ENCODE results near the gene MSRB1. TPM values are rescaled to one million over a fixed set of nuclear protein-coding genes. Genes with fewer than 3 reads are reported as not detected.

Gene MSRB1
- total RNA-seq, 6 experiments from 2014 or later = 21.0 to 27.4 (median 22.7) TPM

DNA sequence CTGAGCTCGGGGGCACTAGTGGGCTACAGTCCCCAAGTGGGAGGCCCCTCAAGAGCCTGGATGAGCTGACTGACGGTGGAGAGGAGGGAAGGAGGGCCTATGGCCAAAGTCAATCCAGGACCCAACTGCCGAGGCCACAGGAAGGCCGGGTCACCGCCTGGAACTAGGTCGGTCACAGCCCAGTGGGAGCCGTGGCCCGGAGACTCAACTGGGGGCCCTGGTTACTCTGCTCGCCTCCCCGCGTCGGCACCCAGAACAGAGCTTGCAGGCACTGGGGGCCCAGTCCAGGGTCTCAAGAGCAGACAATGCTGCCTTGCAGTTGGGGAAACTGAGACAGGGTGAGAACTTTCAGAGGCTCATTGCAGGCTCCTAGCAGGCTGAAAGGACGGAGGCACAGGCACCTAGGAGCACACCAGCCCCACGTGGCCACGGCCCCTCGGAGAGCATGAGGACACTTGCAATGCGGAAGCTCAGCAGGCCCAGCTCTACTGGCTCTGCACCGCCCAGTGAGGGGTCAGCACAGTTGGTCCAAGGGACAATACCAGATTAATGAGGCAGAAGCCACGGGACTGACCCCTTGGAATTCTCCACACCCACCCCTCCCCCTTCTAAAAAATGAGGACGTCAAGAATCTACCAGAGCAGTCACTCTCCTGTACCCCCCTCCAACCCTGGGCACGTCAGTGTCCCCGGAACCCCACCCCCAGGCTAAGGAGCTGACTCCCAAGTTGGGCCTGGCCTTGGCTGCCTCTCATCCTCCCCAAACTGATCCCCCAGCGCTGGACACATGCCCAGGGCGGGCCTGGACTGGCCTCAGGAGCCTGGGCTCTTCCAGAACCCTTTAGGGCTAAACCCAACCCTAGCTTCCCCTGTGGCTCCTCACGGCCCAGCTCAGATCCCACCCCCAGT, 27.0 kb downstream of the MSRB1 start:
- Mint-ChIP-seq H3K4me1 (ENCODE audit: low read depth) (no peaks in the 10 kb centered on the region), H3K27me3 (ENCODE audit: insufficient read depth) (peaks cover 39% of the 10 kb centered on the region), H3K36me3 (ENCODE audit: low read depth) (no peaks in the 10 kb centered on the region), H3K27ac (no peak overlapping the region), H3K9me3 (no peaks in the 10 kb centered on the region), H3K4me3 (no peak overlapping the region)
- TF ChIP-seq, protein P1, sequence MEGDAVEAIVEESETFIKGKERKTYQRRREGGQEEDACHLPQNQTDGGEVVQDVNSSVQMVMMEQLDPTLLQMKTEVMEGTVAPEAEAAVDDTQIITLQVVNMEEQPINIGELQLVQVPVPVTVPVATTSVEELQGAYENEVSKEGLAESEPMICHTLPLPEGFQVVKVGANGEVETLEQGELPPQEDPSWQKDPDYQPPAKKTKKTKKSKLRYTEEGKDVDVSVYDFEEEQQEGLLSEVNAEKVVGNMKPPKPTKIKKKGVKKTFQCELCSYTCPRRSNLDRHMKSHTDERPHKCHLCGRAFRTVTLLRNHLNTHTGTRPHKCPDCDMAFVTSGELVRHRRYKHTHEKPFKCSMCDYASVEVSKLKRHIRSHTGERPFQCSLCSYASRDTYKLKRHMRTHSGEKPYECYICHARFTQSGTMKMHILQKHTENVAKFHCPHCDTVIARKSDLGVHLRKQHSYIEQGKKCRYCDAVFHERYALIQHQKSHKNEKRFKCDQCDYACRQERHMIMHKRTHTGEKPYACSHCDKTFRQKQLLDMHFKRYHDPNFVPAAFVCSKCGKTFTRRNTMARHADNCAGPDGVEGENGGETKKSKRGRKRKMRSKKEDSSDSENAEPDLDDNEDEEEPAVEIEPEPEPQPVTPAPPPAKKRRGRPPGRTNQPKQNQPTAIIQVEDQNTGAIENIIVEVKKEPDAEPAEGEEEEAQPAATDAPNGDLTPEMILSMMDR (IDR thresholded peaks at IDR 0.05) = no peak
- DNase-seq = no peak

DNA sequence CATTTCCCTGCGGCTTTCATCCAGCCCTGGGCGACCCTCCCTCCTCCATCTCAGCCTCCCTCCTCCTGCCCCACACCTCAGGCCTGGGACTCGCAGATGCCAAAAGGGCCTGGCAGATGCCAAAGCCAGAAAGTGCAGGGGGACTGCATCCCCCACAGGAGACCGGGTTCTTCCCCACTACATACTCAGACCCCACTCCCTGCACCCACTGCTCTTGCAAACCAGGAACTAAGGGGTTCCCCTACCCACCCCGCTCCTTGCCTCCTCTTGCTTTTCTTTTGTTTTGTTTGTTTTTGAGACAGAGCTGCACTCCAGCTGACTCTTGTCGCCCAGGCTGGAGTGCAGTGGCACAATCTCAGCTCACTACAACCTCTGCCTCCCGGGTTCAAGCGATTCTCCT, 28.0 kb downstream of the MSRB1 start:
- TF ChIP-seq, protein P1 (IDR thresholded peaks at IDR 0.05) = no peak
- no peaks in the 10 kb centered on the region for H3K9me3 Mint-ChIP-seq
- H3K36me3 Mint-ChIP-seq (ENCODE audit: low read depth) = no peaks in the 10 kb centered on the region
- DNase-seq = no peak
- no peak overlapping the region for H3K27ac Mint-ChIP-seq
- no peak overlapping the region for H3K4me3 Mint-ChIP-seq
- no peaks in the 10 kb centered on the region for H3K4me1 Mint-ChIP-seq (ENCODE audit: low read depth)
- H3K27me3 Mint-ChIP-seq (ENCODE audit: insufficient read depth) = peaks cover 35% of the 10 kb centered on the region

DNA sequence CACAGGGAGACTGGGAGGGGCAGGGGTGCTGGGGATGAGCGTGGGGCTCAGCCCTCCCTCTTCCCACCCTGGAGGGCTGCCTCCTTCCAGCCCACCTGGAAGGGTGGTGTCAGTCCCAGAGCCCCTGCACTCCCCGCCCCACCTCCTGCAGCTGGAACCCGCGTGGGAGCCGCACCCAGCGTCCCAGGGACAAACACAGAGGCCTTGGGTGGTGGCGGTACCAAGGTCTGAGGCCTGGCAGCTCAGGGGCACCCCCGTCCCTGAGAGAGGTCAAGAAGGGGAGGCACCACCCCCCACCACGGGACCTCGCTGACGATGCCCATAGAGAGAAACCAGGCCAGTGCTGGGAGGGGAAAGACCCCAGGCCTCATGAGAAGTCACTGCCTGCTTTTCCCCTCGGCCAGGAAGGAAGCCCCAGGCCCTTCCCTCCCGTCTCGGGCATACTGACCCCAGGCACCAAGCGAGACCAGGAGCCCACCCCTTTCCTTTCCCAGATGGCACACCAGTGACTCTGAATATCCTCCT, 28.9 kb downstream of the MSRB1 start:
- DNase-seq = no peak
- TF ChIP-seq, protein P1 (IDR thresholded peaks at IDR 0.05) = no peak
- H3K27ac Mint-ChIP-seq = no peak overlapping the region
- no peaks in the 10 kb centered on the region for H3K9me3 Mint-ChIP-seq
- no peak overlapping the region for H3K4me3 Mint-ChIP-seq
- peaks cover 39% of the 10 kb centered on the region for H3K27me3 Mint-ChIP-seq (ENCODE audit: insufficient read depth)
- no peaks in the 10 kb centered on the region for H3K36me3 Mint-ChIP-seq (ENCODE audit: low read depth)
- H3K4me1 Mint-ChIP-seq (ENCODE audit: low read depth) = no peaks in the 10 kb centered on the region

DNA sequence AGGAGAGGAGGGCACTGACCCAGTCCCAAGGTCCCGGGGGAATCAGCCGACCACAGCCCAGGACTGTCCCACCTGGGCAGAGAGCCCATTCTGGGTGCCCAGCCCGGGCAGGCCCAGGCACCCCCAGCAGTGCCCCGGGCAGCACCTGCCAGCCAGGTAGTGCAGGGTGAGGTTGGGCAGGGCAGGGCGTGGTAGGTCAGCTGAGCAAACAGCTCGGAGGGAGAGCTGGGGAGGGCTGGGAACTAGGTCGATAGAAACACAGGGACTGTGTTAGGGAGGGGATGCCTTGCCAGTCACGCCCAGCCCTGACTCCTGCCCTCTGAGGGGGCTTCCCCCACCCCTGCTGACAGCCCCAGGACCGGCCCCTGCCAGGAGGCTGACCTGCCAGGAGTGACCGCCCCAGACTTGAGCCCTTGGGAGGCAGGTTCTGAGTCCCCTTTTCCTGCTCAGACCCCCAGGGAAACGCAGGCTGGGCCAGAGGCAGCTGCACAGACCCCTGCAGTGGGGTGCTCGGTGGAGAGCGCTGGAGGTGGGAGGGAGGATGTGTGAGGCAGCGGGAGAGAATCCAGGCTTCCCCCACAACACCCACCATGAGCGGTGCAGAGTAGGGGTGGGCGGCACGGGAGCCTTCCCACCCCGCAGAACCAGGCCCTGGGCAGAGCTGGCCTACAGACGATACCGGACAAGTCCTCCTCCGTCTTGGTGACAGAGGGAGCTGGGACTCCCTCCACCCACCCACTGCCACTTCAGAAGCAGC, 29.5 kb downstream of the MSRB1 start:
- H3K27me3 Mint-ChIP-seq (ENCODE audit: insufficient read depth) = peaks cover 41% of the 10 kb centered on the region
- no peak overlapping the region for H3K27ac Mint-ChIP-seq
- H3K9me3 Mint-ChIP-seq = no peaks in the 10 kb centered on the region
- no peaks in the 10 kb centered on the region for H3K36me3 Mint-ChIP-seq (ENCODE audit: low read depth)
- no peaks in the 10 kb centered on the region for H3K4me1 Mint-ChIP-seq (ENCODE audit: low read depth)
- TF ChIP-seq, protein P1 (IDR thresholded peaks at IDR 0.05) = no peak
- no peak overlapping the region for H3K4me3 Mint-ChIP-seq
- no peak for DNase-seq

DNA sequence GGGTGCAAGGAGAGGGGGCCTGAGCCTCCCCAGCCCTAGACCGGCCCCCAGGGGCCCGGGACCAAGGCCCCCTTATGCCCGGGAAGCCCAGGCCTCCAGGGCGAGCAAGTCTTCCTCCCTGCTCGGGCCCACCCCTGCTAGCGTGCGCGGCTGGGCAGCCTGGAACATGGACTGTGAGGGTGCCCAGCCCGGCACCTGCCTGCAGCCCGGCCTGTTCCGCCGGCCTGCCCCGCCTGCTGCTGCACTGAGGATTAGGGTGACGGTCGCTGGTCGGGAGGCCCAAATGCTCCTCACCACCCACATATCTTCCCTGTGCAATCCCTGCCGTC, 30.8 kb downstream of the MSRB1 start:
- H3K4me3 Mint-ChIP-seq = no peak overlapping the region
- no peak overlapping the region for H3K27ac Mint-ChIP-seq
- peaks cover 41% of the 10 kb centered on the region for H3K27me3 Mint-ChIP-seq (ENCODE audit: insufficient read depth)
- TF ChIP-seq, protein P1 (IDR thresholded peaks at IDR 0.05) = no peak
- no peaks in the 10 kb centered on the region for H3K4me1 Mint-ChIP-seq (ENCODE audit: low read depth)
- H3K36me3 Mint-ChIP-seq (ENCODE audit: low read depth) = no peaks in the 10 kb centered on the region
- no peaks in the 10 kb centered on the region for H3K9me3 Mint-ChIP-seq
- no peak for DNase-seq
